Glutamatergic neuron (in vitro differentiated cells): ENCODE measurements around the gene PIAS1. TPM values are rescaled to one million over a fixed set of nuclear protein-coding genes. Genes with fewer than 3 reads are reported as not detected.

Source experiments
- DNase-seq: peaks from one replicate; pipeline ENCODE4 v3.0.0; 2022
- H3K27ac Mint-ChIP-seq: one replicate; pipeline ENCODE4 v1.8.0; 2020; ENCODE audit warnings: mild to moderate bottlenecking, mixed read lengths, inconsistent platforms; ENCODE audit not compliant: unreplicated experiment
- H3K27me3 Mint-ChIP-seq: one replicate; pipeline ENCODE4 v1.8.0; 2020; ENCODE audit warnings: mild to moderate bottlenecking, moderate library complexity, mixed read lengths, inconsistent platforms; ENCODE audit not compliant: unreplicated experiment
- H3K36me3 Mint-ChIP-seq: one replicate; pipeline ENCODE4 v1.8.0; 2020; ENCODE audit warnings: mild to moderate bottlenecking, mixed read lengths, inconsistent platforms; ENCODE audit not compliant: unreplicated experiment
- H3K4me1 Mint-ChIP-seq: one replicate; pipeline ENCODE4 v1.8.0; 2020; ENCODE audit warnings: mild to moderate bottlenecking, low read depth, mixed read lengths, inconsistent platforms; ENCODE audit not compliant: unreplicated experiment
- H3K4me3 Mint-ChIP-seq: one replicate; pipeline ENCODE4 v1.8.0; 2020; ENCODE audit warnings: mild to moderate bottlenecking, mixed read lengths, inconsistent platforms; ENCODE audit not compliant: unreplicated experiment
- H3K9me3 Mint-ChIP-seq: one replicate; pipeline ENCODE4 v1.8.0; 2020; ENCODE audit warnings: mild to moderate bottlenecking, moderate library complexity, mixed read lengths, inconsistent platforms; ENCODE audit not compliant: unreplicated experiment
- total RNA-seq: library from RNA; stranded (reverse); fragmentation: NEBNext Ultra II Directional; extraction: Animal tissue kit (Norgen Biotek cat#: 25700); gene quantifications from one replicate; pipeline ENCODE4 v1.2.1, GENCODE V29; 2021; ENCODE audit not compliant: unreplicated experiment
- TF ChIP-seq, protein P1 (sequence below): fragments of 200-600 bp; sonication (generic); IDR thresholded peaks from one replicate; pipeline ENCODE4 v1.5.0; 2021; ENCODE audit not compliant: partially characterized antibody, unreplicated experiment

PIAS1 gene
- total RNA-seq, 1 donor from 2014 or later, result 64.9 TPM

DNA sequence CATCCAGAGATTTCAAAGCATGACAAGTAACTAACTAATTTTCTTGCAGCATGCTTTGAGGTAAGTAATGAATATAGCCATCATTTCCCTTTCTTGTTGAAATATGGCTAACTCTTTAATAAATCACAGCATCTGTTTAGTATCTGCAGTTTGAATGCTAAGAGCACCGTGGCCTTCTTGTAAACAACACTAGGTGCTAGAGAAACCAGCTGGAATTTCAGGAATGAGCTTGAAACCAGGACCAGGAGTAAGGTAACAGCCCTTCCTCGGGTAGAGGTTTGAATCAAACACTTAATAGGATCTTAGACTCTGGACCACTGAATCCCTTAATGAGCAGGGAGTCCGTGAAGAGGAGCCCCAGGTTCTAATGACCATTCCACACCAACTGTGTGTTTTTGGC, 137.4 kb downstream of the PIAS1 start:
- TF ChIP-seq, protein P1, sequence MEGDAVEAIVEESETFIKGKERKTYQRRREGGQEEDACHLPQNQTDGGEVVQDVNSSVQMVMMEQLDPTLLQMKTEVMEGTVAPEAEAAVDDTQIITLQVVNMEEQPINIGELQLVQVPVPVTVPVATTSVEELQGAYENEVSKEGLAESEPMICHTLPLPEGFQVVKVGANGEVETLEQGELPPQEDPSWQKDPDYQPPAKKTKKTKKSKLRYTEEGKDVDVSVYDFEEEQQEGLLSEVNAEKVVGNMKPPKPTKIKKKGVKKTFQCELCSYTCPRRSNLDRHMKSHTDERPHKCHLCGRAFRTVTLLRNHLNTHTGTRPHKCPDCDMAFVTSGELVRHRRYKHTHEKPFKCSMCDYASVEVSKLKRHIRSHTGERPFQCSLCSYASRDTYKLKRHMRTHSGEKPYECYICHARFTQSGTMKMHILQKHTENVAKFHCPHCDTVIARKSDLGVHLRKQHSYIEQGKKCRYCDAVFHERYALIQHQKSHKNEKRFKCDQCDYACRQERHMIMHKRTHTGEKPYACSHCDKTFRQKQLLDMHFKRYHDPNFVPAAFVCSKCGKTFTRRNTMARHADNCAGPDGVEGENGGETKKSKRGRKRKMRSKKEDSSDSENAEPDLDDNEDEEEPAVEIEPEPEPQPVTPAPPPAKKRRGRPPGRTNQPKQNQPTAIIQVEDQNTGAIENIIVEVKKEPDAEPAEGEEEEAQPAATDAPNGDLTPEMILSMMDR, result no peak
- no peak overlapping the region for H3K4me3 Mint-ChIP-seq
- H3K4me1 Mint-ChIP-seq, result peaks cover 5% of the 10 kb centered on the region
- H3K27ac Mint-ChIP-seq, result no peak overlapping the region
- no peak for DNase-seq
- H3K9me3 Mint-ChIP-seq, result no peaks in the 10 kb centered on the region
- no peaks in the 10 kb centered on the region for H3K36me3 Mint-ChIP-seq
- peaks cover 1% of the 10 kb centered on the region for H3K27me3 Mint-ChIP-seq

DNA sequence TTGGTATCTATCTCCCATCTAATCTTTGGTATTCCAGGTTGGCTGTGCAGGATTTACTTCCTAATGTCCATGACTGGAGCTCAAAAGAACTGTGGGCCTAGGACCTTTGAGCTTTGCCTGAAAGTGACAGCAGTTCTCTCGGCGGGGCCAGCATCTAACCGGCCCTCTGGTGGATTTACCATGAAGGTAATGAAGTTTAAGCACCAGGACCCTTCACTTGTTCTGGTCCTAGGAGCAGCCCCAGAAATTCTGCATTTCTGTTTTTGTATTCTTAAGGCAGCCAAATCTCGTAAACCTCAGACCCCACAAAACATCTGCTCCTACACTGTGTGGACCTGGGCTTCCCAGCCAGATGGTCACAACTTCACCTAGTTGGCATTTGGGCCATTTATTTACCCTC, 138.0 kb downstream of the PIAS1 start:
- H3K4me3 Mint-ChIP-seq, result no peak overlapping the region
- H3K27ac Mint-ChIP-seq, result no peak overlapping the region
- H3K9me3 Mint-ChIP-seq, result no peaks in the 10 kb centered on the region
- H3K4me1 Mint-ChIP-seq, result peaks cover 5% of the 10 kb centered on the region
- no peaks in the 10 kb centered on the region for H3K36me3 Mint-ChIP-seq
- DNase-seq, result no peak
- TF ChIP-seq, protein P1, result no peak
- peaks cover 1% of the 10 kb centered on the region for H3K27me3 Mint-ChIP-seq

DNA sequence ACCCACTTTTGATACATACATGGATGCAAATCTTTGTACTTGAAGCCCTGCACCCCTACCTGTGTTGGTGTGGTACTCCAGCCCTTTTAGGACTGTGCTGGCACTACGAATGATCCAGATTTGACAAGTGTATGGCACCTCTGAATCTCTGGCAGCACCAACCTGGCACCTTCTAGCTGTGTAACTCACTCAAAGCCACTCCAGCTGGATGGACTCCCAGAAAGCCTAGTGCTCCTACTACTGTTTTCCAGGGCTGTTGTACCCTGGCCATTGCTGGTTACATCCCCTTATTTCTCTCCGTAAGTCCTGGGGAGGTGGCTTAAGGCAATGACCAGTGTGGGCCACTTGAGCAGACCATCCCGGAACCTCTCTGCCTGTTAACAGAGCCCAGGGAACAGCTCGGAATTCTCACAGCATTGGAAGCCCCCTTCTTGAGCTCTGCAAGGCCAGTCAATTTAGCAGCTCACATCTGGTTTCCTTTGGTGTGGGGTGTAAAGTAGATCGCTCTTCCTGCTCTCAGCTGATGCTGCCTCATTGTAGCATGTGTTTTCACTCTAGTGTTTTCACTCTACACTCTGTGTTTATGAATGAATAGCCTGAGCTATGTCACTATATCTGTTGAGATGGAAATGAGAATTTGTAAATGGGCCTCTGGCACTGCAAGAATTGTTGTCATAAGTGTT, 138.8 kb downstream of the PIAS1 start:
- DNase-seq, result no peak
- peaks cover 3% of the 10 kb centered on the region for H3K27me3 Mint-ChIP-seq
- no peaks in the 10 kb centered on the region for H3K36me3 Mint-ChIP-seq
- H3K9me3 Mint-ChIP-seq, result peaks cover 4% of the 10 kb centered on the region
- H3K4me3 Mint-ChIP-seq, result no peak overlapping the region
- no peak overlapping the region for H3K27ac Mint-ChIP-seq
- TF ChIP-seq, protein P1, result no peak
- H3K4me1 Mint-ChIP-seq, result peaks cover 9% of the 10 kb centered on the region

DNA sequence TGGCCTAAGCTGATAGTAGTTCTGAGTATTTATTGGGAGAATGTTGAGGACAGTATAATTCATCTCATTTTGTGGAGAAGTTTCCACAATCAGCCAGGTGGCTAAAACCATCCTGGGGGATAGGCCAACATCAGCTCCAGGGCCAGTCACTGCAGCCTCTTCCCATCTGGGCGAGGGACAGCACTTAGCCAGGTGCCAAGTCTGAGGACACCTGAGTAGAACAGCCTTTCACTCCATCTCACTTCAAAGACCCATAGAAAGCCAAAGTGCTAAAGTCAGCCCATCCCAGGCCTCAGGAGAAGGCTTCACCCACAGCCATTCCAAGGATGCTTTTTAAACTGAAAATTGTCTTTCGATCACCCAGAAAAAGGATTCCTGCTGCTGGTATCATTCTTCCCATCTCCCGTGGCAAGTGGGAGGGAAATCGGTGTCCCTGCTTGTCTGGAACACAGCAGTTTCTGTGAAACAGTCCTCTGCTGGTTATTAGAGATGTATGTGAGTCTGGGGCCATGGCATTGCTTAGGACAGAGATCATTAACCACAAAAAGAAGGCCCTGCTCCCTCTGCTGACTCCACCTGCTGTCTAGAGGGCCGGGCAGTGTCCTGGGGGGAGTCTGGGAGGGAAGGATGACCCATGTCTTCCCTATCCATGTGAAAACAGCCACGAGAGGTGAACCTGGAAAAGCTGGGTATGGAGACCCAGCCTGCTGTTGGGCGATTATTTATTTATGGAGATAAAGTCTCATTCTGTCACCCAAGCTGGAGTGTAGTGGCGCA, 141.4 kb downstream of the PIAS1 start:
- TF ChIP-seq, protein P1, result no peak
- peaks cover 10% of the 10 kb centered on the region for H3K27me3 Mint-ChIP-seq
- peaks cover 4% of the 10 kb centered on the region for H3K9me3 Mint-ChIP-seq
- H3K27ac Mint-ChIP-seq, result peak overlapping the region; percentile 43
- no peak for DNase-seq
- no peak overlapping the region for H3K4me3 Mint-ChIP-seq
- no peaks in the 10 kb centered on the region for H3K36me3 Mint-ChIP-seq
- H3K4me1 Mint-ChIP-seq, result peaks cover 15% of the 10 kb centered on the region
